GM19099 (cell line): ENCODE results near the gene BEGAIN.

Experiments
- POLR2A ChIP-seq: IDR thresholded peaks from 3 replicates; pipeline ENCODE4 v1.6.1; 2011; ENCODE audit warnings: low read depth; ENCODE audit not compliant: insufficient read length; ENCODE audit errors: extremely low read depth

BEGAIN gene

DNA sequence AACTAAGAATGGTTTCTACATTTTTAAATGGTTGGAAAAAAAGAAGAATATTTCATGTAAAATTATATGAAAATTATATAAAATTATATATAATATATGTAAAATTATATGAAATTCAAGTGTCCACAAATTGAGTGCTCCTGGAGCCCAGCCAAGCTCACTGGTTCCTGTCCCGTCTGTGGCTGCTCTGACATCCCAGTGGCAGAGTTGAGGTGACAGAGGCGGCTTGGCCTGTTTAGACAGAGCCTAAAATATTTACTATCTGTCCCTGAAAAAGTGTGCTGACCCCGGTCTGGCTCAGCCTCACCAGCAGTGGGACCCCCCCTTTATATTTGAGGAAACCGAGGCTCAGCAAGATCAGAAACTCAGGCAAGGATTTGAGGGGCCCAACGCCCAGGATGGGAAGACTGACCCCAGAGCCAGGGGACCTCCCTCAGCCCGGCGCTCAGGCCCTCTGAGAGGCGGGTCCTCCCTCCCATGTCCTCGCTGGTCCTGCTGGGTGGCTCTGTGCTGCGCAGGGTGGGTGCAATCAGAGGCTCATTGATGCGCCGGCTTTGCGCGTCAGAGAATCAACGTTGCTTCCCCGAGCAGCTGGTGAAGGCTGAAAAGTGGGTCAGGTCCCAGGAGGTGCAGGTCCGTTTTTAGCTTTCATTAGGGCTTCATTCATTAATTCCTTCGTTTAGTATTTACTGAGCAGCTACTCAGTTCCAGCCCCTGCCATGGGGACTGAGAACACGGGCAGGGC lies 21.5 kb upstream of the BEGAIN start:
- TF ChIP-seq POLR2A: no peak

DNA sequence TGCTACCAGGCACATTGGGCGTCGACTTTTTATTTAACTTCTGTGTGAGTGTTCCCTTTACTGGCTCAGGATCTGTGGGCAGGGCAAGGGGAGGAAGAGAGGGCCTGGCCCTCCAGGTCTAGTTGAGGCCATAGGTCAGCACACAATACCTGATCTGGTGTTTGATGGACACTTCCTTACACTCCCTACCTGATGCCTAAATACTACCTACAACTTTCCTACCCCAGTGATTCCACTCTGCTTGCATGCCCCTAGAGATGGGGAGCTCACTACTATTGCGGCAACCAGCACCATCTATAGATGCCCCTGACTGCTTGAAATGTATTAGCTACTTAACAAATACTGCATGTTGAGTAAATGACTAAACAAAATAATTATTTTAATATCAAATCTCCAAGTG lies 20.8 kb upstream of the BEGAIN start:
- TF ChIP-seq POLR2A: no peak

DNA sequence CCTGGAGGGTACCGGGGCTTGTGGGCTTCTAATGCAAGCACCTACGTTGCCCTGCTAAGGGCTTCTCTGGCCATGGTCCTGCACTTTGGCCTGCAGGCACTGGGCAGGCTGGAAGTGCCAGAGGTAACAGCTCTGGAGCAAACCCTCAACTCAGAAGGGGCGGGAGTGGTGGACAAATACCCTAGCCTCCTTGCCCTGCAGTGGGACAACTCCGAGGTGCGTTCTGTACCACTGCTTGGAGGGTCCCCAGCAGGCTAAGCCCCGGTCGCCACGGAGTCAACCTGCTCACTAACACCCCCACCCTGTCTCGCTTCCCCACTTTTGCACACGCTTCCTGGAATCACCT lies 20.4 kb upstream of the BEGAIN start:
- TF ChIP-seq POLR2A: no peak

DNA sequence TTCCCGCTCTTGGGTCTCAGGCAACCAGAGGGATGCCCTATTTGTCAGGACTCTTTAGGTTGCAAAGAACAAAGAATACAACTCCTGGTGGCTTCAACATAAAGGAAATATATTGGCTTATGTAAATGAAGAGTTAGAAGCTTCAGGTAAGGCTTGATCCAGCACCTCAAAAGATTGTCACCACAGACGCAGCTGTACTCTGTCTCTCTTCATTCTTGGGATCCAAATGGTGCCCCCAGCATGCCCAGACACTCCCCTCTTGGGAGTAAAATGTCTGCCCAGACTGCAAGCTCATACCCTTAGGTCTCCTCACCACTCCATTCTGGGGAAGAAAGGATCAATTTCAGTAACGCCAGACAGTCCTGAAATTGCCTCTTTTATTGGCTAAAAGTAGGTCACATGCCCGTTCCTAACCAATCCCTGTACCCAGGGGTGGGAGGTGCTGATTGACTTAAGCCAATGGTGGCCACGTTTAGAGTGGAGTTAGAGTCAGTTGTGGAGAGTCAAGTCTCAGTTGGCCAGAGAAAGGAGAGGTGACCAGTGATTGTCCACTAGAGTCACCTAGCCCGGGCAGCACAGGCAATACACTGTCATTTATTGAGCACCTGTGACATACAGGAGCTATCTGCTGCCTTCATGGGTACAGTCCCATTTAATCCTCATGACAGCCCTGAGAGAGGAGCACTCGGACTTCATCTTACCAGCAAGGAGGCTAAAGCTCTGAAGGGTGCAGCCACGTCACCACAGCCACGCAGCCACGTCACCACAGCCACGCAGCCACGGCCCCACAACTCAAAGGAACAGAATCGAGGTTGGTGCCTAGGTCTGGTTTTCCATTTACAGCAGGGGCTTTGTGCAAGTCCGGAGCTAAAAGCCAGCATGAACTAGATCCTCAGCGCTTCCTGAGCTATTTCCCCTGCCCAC lies 19.7 kb upstream of the BEGAIN start:
- TF ChIP-seq POLR2A: no peak

DNA sequence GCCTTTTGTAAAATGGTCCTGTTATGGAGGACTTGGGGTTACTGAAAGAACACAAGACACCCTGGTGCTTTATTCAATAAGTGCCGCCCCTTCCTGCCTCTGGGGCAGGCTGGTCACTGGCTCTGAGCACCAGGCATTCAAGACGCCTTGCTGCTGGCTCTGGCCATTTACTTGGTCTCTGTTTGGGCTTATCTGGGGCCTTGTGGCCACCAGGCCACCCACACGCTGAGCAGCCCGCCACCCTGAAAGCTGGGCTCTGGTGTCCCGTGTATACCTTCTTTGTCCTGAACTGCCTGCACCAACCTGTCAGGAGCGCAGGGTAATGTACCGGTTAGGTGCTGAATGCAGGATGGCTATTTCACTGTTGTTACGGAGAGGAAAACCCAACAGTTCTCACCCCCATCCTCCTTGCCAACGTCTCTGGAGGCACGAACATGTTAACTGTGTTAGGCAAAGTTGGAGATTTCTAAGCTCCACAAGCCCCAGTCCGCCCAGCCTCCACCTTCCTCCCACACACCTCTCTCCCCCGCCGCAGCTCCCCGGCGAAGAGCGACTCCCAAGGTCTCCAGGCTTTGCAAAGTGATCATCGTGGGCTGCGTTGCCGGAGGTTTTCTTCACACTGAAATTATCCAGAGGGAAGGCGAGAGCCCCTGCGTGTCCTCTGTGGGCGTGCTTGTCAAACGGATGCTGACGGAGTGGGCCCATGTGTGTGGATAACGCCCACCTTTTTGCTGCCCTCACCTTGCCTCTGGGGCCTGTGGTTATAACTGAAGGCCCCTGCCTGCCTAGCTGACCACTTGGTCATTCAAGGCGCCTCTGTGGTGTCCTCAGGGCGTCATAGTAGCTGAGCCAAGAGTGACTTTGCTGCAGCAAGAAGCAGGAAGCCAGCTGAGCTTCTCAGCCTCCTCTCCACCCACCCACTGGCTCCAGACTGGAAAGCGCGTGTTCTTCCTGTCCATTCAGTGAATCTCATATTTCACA lies 18.8 kb upstream of the BEGAIN start:
- no peak for TF ChIP-seq POLR2A

DNA sequence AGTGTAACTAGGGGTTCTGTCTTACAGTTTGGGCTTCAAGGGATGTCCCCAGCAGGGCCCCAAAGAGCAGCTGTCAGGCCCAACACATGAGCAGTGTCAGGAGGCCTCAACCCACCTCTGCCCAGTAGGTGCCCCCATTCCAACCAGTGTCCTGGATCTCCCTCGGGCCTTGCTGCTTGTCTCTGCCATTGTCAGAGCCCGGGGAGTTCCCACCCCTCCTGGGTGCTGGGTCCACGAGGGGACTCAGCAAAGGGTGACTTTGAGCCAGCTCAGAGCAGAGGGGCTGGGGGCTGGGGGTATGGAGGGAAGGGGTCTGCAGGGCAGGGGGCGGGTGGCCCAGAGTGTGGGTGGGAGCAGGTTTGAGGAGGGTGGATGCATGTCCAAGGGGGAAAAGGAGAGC lies 18.0 kb upstream of the BEGAIN start:
- TF ChIP-seq POLR2A: no peak

DNA sequence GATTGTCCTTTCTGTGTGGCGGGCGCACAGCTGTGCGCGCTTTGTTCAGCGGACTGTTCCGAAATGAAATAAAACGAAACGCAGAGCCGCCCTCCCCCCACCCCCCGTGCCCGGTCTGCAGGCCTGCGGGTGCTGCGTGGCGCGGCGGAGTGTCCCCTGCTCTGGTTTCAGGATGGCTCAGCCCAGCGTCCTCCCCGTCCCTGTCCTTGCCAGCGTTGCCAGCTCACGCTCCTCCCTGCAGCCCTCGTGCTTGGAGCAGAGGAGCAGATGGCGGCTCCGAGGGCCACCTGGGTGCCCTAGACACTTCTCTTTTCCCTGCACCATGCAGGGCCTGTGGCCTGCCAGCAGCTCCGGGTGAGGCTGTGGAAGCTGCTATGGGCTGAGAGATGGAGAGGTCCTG lies 17.5 kb upstream of the BEGAIN start:
- no peak for TF ChIP-seq POLR2A

DNA sequence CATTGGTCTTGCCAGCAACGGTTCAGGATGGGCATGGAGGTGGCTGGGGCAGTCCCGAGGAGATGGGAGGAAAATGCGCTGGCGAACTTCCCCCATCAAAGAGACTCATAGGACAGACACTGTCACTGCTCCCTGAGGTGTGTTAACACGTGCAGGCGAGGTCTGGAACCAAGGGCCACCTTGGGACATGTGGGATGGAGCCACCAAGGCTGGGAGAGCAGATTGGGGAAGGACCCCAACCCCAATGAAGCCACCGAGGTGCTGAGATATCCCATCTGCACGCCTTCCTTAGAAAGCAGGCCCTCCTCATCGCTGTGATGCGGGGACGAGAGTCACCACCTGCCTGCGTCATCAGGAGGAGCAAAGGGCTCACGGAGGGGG lies 16.9 kb upstream of the BEGAIN start:
- TF ChIP-seq POLR2A: no peak

DNA sequence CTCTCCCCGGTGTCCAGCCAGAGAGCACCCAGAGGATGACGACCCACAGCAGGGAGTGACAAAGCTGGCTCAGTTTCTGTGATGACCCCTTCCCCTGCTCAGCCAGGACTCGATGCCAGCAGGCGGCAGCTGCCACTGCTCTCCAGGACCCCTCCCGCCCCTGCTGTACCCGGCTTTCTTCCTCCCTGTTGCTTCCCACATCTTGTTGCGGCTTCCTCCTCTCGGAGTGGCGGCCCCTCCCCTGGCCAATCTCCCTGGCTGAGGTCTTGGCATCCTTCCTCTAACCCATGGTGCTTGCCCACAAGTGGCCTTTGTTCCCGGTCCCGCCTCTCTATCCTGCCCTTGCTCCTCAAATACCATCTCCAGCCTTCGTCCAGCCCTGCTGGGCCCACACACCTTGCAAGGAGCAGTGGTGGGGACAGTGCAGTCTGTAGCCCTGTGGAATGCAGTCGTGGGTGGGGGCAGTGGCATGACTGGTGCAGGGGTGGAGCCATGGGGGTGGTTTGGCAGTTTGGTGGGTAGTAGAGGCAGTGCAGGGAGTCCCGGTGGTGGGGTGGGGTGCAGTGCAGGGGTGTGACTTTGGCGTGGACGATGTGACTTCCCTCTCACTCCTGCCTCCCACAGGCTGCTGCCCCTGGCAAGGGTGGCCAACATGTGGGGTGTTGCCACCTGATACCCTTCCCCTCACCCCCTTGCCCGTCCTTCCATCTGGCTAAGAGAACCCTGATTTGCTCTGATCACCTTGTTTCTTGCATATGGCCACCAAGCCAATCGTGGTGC lies 16.3 kb upstream of the BEGAIN start:
- TF ChIP-seq POLR2A: no peak

DNA sequence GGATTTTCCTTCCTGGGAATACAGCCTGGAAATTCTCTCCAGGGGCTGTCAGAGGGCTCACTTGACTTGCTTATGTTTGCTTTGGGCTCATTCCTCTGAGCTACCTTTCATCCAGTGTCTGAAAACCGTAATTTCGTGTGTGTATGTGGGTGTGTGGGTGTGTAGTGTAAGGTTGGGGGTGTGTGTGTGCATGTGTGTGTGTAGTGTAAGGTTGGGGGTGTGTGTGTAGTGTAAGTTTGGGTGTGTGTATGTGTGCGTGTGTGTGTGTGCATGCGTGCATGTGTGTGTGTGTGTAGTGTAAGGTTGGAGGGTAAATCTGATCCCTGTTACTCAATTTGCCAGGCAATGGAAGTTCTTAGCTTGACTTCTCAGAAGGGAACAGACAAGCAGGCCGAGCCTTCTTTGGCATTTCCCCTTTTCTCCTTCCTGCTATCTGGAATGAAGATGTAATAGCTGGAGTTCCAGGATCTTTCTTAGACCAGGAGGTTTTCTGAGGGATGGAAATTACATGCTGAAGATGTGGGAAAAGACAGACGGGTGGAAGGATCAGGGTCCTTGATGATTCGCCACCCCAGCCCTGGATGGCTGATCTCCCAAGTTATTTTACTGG lies 15.5 kb upstream of the BEGAIN start:
- TF ChIP-seq POLR2A: no peak

DNA sequence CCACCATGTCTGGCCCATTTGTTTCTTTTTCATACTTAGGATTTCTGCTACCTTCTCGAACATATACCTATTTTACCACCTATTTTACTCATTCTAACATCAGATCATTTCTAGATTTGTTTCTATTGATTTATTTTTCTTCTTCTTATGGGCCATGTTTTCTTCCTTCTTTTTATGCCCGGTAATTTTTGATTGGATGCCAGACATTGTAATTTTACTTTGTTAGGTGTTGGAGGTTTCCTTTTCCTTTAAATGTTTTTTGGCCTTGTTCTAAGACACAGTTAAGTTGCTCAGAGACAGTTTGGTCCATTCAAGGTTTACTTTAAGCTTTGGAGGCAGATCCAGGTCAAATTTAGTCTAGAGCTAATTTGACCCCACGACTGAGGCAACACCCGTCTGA lies 14.7 kb upstream of the BEGAIN start:
- no peak for TF ChIP-seq POLR2A

DNA sequence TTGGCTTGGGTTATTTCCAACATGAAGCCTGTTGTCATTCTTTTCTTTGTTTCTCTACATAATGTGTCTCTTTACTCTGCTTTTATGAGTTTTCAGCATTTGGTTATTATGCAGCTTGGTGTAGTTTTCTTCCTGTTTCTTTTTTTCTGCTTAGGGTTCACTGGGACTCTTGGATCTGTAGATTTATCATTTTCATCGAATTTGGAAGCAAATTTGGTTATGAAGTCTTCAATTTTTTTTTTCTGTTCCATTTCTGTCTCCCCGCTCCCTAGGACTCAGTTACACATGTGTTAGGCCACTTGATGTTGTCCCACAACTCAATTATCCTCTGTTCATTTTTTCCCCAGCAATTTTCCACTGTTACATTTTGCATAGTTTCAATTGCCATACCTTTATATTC lies 13.8 kb upstream of the BEGAIN start:
- no peak for TF ChIP-seq POLR2A

DNA sequence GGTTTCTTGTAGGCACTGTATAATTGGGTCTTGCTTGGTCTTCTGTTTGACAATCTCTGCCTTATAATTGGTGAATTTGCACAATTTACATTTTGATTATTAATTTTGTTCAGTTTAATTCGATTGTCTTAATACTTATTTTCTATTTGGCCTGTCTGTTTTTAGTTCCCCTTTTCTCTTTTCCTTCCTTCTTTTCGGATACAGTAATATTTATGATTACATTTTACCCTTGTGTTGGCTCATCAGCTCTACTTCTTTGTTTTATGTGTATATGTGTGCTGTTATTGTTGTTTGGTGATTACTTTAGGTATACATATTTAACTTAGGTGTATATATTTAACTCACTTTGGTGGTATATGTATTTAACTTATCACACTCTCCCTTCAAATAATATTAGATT lies 12.8 kb upstream of the BEGAIN start:
- TF ChIP-seq POLR2A: no peak

DNA sequence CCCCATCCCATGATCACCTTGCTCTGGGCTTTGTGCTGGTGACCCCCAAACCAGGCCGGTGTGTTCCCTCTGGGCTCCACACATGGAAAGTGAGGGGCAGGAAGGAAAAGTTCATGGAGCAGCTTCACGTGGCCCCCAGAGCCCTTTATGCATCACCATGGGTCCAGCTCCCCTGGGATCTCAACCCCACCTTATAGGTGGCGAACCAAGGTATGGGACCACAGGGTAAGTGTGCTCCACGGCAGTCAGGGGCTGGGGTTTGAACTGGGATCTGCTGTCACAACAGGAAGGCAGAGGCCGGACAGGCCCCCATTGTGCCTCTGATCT lies 7.4 kb upstream of the BEGAIN start:
- no peak for TF ChIP-seq POLR2A

DNA sequence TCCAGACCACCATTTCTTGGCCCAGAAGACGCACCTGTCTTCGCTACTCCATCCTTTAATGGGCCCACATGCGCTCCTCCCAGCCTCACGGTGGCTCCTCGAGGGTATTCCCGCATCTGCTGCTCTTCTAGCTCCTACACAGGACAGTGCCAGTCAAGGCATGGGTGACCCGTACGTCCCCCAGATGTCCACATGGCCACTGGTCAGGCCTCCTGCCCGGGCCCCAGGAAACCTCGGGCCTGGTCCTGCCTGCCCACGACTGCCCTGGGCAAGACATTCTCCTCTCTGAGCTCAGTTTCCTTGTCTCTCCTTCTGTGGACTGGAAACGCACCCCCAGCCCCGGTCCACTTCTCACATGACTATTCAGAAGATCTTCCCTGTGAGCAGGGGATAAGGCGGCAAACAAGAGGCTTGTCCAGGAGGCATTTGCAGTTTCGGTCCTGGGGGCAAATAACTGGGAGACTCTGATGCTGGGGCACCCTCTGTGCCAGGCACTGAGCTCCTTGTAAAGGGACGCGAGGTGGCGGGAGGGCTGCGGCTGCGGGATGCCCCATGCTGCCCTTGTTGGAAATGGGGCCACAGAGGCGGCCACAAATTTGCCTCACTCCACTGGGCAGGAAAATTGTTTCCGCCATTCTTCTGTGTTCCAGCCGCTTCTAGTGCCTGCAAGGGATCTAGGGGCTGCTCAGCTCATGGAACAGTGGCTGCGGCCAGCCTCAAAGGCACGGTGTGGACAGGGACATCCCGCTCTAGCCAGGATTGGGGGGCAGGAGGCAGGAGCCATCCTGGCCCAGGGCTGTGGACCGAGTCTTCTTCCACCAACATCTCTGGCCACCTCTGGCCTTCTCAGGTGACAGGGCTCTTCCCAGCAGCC lies 6.8 kb upstream of the BEGAIN start:
- no peak for TF ChIP-seq POLR2A
